ENCODE results near the gene CPEB4. TPM values are rescaled to one million over a fixed set of nuclear protein-coding genes. Genes with fewer than 3 reads are reported as not detected.

The CPEB4 gene
- total and polyA plus RNA-seq, 9 of the 15 experiments (the other 6 are each of a cell fraction or from before 2014, with no cell fraction given): 7.4 to 21.3 (median 12.4) TPM

- TF ChIP-seq ATF4 (CRISPR knock-in tag; IDR thresholded peaks at IDR 0.05) (no peak), ZNF175 (CRISPR knock-in tag; IDR thresholded peaks at IDR 0.05; ENCODE audit: low read depth) (peak; percentile 19; the same call in 1 of the 2 replicates), STAT5A (IDR thresholded peaks at IDR 0.05; ENCODE audit: borderline replicate concordance, low read length) (peak; percentile 100), RCOR1 (IDR thresholded peaks at IDR 0.05; ENCODE audit: borderline replicate concordance in 1 of 2, low read depth in 2 of 2, low read length in 2 of 2) (peak; percentile 83 to 95; a peak in 3 of 4 replicates), ZNF445 (CRISPR knock-in tag; IDR thresholded peaks at IDR 0.05; ENCODE audit: low read depth) (no peak), KDM5B (IDR thresholded peaks at IDR 0.05; ENCODE audit: insufficient replicate concordance, low read depth, low read length) (no peak), NONO (IDR thresholded peaks at IDR 0.05; ENCODE audit: low read depth in 2 of 2, low read length in 1 of 2) (0 out of 4 replicates have a peak, but pooled peaks of 1 of the 2 experiments have one; percentile 65), SAFB (IDR thresholded peaks at IDR 0.05; ENCODE audit: borderline replicate concordance, low read depth, low read length) (no peak), POU5F1 (IDR thresholded peaks at IDR 0.05; ENCODE audit: borderline replicate concordance, low read depth, low read length, partially characterized antibody) (no peak), ZNF695 (CRISPR knock-in tag; IDR thresholded peaks at IDR 0.05) (no peak), ETV5 (CRISPR knock-in tag; IDR thresholded peaks at IDR 0.05; ENCODE audit: low read depth) (peak; percentile 95), FOXJ2 (tag; IDR thresholded peaks at IDR 0.05) (no peak), NFE2L1 (tag; IDR thresholded peaks at IDR 0.05; ENCODE audit: borderline replicate concordance, low read depth) (no peak), SLC30A9 (CRISPR knock-in tag; IDR thresholded peaks at IDR 0.05) (no peak), ZNF507 (tag; conservative IDR thresholded peaks at IDR 0.05) (no peak), MCM7 (IDR thresholded peaks at IDR 0.05) (no peak)
- TF ChIP-seq, protein P1, sequence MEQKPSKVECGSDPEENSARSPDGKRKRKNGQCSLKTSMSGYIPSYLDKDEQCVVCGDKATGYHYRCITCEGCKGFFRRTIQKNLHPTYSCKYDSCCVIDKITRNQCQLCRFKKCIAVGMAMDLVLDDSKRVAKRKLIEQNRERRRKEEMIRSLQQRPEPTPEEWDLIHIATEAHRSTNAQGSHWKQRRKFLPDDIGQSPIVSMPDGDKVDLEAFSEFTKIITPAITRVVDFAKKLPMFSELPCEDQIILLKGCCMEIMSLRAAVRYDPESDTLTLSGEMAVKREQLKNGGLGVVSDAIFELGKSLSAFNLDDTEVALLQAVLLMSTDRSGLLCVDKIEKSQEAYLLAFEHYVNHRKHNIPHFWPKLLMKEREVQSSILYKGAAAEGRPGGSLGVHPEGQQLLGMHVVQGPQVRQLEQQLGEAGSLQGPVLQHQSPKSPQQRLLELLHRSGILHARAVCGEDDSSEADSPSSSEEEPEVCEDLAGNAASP (IDR thresholded peaks at IDR 0.05): no peak
- TF ChIP-seq, protein P2, sequence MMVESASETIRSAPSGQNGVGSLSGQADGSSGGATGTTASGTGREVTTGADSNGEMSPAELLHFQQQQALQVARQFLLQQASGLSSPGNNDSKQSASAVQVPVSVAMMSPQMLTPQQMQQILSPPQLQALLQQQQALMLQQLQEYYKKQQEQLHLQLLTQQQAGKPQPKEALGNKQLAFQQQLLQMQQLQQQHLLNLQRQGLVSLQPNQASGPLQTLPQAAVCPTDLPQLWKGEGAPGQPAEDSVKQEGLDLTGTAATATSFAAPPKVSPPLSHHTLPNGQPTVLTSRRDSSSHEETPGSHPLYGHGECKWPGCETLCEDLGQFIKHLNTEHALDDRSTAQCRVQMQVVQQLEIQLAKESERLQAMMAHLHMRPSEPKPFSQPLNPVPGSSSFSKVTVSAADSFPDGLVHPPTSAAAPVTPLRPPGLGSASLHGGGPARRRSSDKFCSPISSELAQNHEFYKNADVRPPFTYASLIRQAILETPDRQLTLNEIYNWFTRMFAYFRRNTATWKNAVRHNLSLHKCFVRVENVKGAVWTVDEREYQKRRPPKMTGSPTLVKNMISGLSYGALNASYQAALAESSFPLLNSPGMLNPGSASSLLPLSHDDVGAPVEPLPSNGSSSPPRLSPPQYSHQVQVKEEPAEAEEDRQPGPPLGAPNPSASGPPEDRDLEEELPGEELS (CRISPR knock-in tag; IDR thresholded peaks at IDR 0.05; ENCODE audit: borderline replicate concordance): no peak
- TF ChIP-seq, protein P3, sequence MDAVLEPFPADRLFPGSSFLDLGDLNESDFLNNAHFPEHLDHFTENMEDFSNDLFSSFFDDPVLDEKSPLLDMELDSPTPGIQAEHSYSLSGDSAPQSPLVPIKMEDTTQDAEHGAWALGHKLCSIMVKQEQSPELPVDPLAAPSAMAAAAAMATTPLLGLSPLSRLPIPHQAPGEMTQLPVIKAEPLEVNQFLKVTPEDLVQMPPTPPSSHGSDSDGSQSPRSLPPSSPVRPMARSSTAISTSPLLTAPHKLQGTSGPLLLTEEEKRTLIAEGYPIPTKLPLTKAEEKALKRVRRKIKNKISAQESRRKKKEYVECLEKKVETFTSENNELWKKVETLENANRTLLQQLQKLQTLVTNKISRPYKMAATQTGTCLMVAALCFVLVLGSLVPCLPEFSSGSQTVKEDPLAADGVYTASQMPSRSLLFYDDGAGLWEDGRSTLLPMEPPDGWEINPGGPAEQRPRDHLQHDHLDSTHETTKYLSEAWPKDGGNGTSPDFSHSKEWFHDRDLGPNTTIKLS (IDR thresholded peaks at IDR 0.05; ENCODE audit: borderline replicate concordance, low read depth): no peak
- TF ChIP-seq, protein P4, sequence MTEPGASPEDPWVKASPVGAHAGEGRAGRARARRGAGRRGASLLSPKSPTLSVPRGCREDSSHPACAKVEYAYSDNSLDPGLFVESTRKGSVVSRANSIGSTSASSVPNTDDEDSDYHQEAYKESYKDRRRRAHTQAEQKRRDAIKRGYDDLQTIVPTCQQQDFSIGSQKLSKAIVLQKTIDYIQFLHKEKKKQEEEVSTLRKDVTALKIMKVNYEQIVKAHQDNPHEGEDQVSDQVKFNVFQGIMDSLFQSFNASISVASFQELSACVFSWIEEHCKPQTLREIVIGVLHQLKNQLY (CRISPR knock-in tag; conservative IDR thresholded peaks at IDR 0.05): no peak
Observed at GRCh38 chr5:173853370-173854131, 34.6 kb upstream of the CPEB4 start (continued).
